Activated naive CD4-positive, alpha-beta T cell treated with anti-CD3 and anti-CD28 coated beads, Interleukin-2, amount 50 U/mL, for 72 hours (primary cell): Measurements from ENCODE around the gene RTRAF. TPM values are rescaled to one million over a fixed set of nuclear protein-coding genes. Genes with fewer than 3 reads are reported as not detected.

Source experiments
- ATAC-seq, 2 donors: fragments of 150-1000 bp; cut with Tn5 transposase; 2 replicates each; pipeline ENCODE4 v1.10.0; 2021; ENCODE audit warnings: mild to moderate bottlenecking in 2 of 2, moderate library complexity in 2 of 2
- DNase-seq, 2 donors: peaks; one replicate each; pipeline ENCODE4 v3.0.0; 2021 to 2022; ENCODE audit warnings: low spot score in 2 of 2
- H3K27ac Mint-ChIP-seq, 2 donors: one replicate each; pipeline ENCODE4 v1.8.0; 2022; ENCODE audit warnings: mild to moderate bottlenecking in 2 of 2, mixed read lengths in 2 of 2
- H3K36me3 Mint-ChIP-seq, 2 donors: one replicate each; pipeline ENCODE4 v1.8.0; 2022; ENCODE audit warnings: mixed read lengths in 2 of 2
- H3K9me3 Mint-ChIP-seq, 2 donors: one replicate each; pipeline ENCODE4 v1.8.0; 2022; ENCODE audit warnings: mixed read lengths in 2 of 2
- total RNA-seq, 2 donors: library from RNA; stranded (reverse); gene quantifications; one replicate each; pipeline ENCODE4 v1.2.3, GENCODE V29; 2022

Gene RTRAF
- total RNA-seq, 2 donors from 2014 or later = 179 to 241 TPM

- ATAC-seq = peak; percentile 59 to 81
- Mint-ChIP-seq H3K27ac (no peak overlapping the region), H3K9me3 (no peaks in the 10 kb centered on the region), H3K36me3 (no peaks in the 10 kb centered on the region)
- DNase-seq = peak; percentile 73 to 87
These were observed 10.1 kb upstream of the RTRAF start for GRCh38 chr14:51979088-51979709.

GRCh38 chr14:51981218-51981854 lies 8.0 kb upstream of the RTRAF start:
- ATAC-seq (peak; percentile 73 to 75), DNase-seq (no peak)
- Mint-ChIP-seq H3K27ac (no peak overlapping the region), H3K36me3 (no peaks in the 10 kb centered on the region), H3K9me3 (no peaks in the 10 kb centered on the region)

GRCh38 chr14:51988221-51988620 lies 1.1 kb upstream of the RTRAF start:
- DNase-seq (no peak), ATAC-seq (no peak)
- Mint-ChIP-seq H3K36me3 (peaks cover 6 to 17% of the 10 kb centered on the region in 2 donors), H3K9me3 (no peaks in the 10 kb centered on the region), H3K27ac (peak overlapping the region; percentile 8 to 89)

- no peak for DNase-seq
- H3K36me3 Mint-ChIP-seq = peaks cover 20 to 29% of the 10 kb centered on the region in 2 donors
- no peak for ATAC-seq
- no peaks in the 10 kb centered on the region for H3K9me3 Mint-ChIP-seq
- H3K27ac Mint-ChIP-seq = peak overlapping the region; percentile 89 to 94
These were observed 1.1 kb downstream of the RTRAF start for GRCh38 chr14:51990488-51990887.

GRCh38 chr14:51993285-51993920 lies 4.1 kb downstream of the RTRAF start:
- Mint-ChIP-seq H3K36me3 (peaks cover 20 to 29% of the 10 kb centered on the region in 2 donors), H3K9me3 (no peaks in the 10 kb centered on the region), H3K27ac (peak overlapping the region in 1 of 2 donors; percentile 75)
- ATAC-seq = no peak
- no peak for DNase-seq

GRCh38 chr14:51996148-51996746 lies 6.9 kb downstream of the RTRAF start:
- H3K27ac Mint-ChIP-seq = no peak overlapping the region
- no peaks in the 10 kb centered on the region for H3K9me3 Mint-ChIP-seq
- no peak for ATAC-seq
- H3K36me3 Mint-ChIP-seq = peaks cover 15 to 28% of the 10 kb centered on the region in 2 donors
- DNase-seq = peak in 1 of 2 donors; percentile 19

GRCh38 chr14:51998348-51998747 lies 9.0 kb downstream of the RTRAF start:
- DNase-seq = no peak
- Mint-ChIP-seq H3K9me3 (no peaks in the 10 kb centered on the region), H3K36me3 (peaks cover 14 to 18% of the 10 kb centered on the region in 2 donors), H3K27ac (no peak overlapping the region)
- ATAC-seq = no peak

GRCh38 chr14:51999084-51999483 lies 9.7 kb downstream of the RTRAF start:
- Mint-ChIP-seq H3K36me3 (peaks cover 9 to 13% of the 10 kb centered on the region in 2 donors), H3K27ac (no peak overlapping the region), H3K9me3 (no peaks in the 10 kb centered on the region)
- DNase-seq (no peak), ATAC-seq (no peak)

GRCh38 chr14:52000019-52000582 lies 10.8 kb downstream of the RTRAF start:
- Mint-ChIP-seq H3K27ac (peak overlapping the region in 1 of 2 donors; percentile 7), H3K36me3 (peaks cover 7 to 16% of the 10 kb centered on the region in 2 donors), H3K9me3 (no peaks in the 10 kb centered on the region)
- ATAC-seq = peak in 1 of 2 donors; percentile 59
- DNase-seq = no peak

- ATAC-seq (no peak), DNase-seq (no peak)
- peaks cover 4 to 12% of the 10 kb centered on the region in 2 donors for H3K36me3 Mint-ChIP-seq
- no peaks in the 10 kb centered on the region for H3K9me3 Mint-ChIP-seq
- no peak overlapping the region for H3K27ac Mint-ChIP-seq
These were observed 11.3 kb downstream of the RTRAF start for GRCh38 chr14:52000696-52001095.

- Mint-ChIP-seq H3K27ac (no peak overlapping the region), H3K9me3 (no peaks in the 10 kb centered on the region), H3K36me3 (peaks cover 4 to 17% of the 10 kb centered on the region in 2 donors)
- DNase-seq (no peak), ATAC-seq (no peak)
These were observed 13.2 kb downstream of the RTRAF start for GRCh38 chr14:52002542-52002941.

- no peak for DNase-seq
- Mint-ChIP-seq H3K36me3 (peaks cover 9 to 25% of the 10 kb centered on the region in 2 donors), H3K27ac (no peak overlapping the region), H3K9me3 (no peaks in the 10 kb centered on the region)
- no peak for ATAC-seq
These were observed 14.0 kb downstream of the RTRAF start for GRCh38 chr14:52003324-52003723.

GRCh38 chr14:52005625-52006024 lies 16.3 kb downstream of the RTRAF start:
- ATAC-seq (no peak), DNase-seq (no peak)
- Mint-ChIP-seq H3K36me3 (peaks cover 12 to 31% of the 10 kb centered on the region in 2 donors), H3K27ac (peak overlapping the region in 1 of 2 donors; percentile 6), H3K9me3 (no peaks in the 10 kb centered on the region)

- no peak overlapping the region for H3K27ac Mint-ChIP-seq
- no peak for ATAC-seq
- no peaks in the 10 kb centered on the region for H3K9me3 Mint-ChIP-seq
- H3K36me3 Mint-ChIP-seq = peaks cover 18 to 35% of the 10 kb centered on the region in 2 donors
- DNase-seq = no peak
These were observed 17.0 kb downstream of the RTRAF start for GRCh38 chr14:52006361-52006760.

GRCh38 chr14:52007211-52007610 lies 17.9 kb downstream of the RTRAF start:
- no peak for DNase-seq
- peaks cover 22 to 35% of the 10 kb centered on the region in 2 donors for H3K36me3 Mint-ChIP-seq

GRCh38 chr14:52007637-52008036 lies 18.3 kb downstream of the RTRAF start:
- Mint-ChIP-seq H3K27ac (peak overlapping the region in 1 of 2 donors; percentile 17), H3K9me3 (no peaks in the 10 kb centered on the region), H3K36me3 (peaks cover 22 to 35% of the 10 kb centered on the region in 2 donors)
- DNase-seq = no peak
- ATAC-seq = no peak

More at GRCh38 chr14:52007211-52007610, 17.9 kb downstream of the RTRAF start:
- Mint-ChIP-seq H3K27ac (no peak overlapping the region), H3K9me3 (no peaks in the 10 kb centered on the region)
- ATAC-seq = no peak

GRCh38 chr14:52008136-52008535 lies 18.8 kb downstream of the RTRAF start:
- H3K27ac Mint-ChIP-seq = peak overlapping the region in 1 of 2 donors; percentile 17
- peaks cover 22 to 35% of the 10 kb centered on the region in 2 donors for H3K36me3 Mint-ChIP-seq
- H3K9me3 Mint-ChIP-seq = no peaks in the 10 kb centered on the region
- ATAC-seq (no peak), DNase-seq (no peak)
